Nephron progenitor cell (in vitro differentiated cells): ENCODE data around the gene CREG2.
"Not testable (repeated sequence)": the region's sequence is repeated elsewhere in the genome, so short reads cannot be mapped to it uniquely, and the experiment has no call there.

Source experiments
- DNase-seq: peaks from one replicate; pipeline ENCODE4 v3.0.0; 2021
- H3K27ac Mint-ChIP-seq: 2 replicates; pipeline ENCODE4 v1.8.0; 2021; ENCODE audit warnings: mild to moderate bottlenecking, moderate library complexity, mixed read lengths
- H3K27me3 Mint-ChIP-seq: 2 replicates; pipeline ENCODE4 v1.8.0; 2021; ENCODE audit warnings: mild to moderate bottlenecking, low read depth, mixed read lengths; ENCODE audit not compliant: poor library complexity
- H3K36me3 Mint-ChIP-seq: 2 replicates; pipeline ENCODE4 v1.8.0; 2021; ENCODE audit warnings: low read depth, mixed read lengths
- H3K4me1 Mint-ChIP-seq: 2 replicates; pipeline ENCODE4 v1.8.0; 2021; ENCODE audit warnings: mixed read lengths
- H3K4me3 Mint-ChIP-seq: 2 replicates; pipeline ENCODE4 v1.8.0; 2021; ENCODE audit warnings: mild to moderate bottlenecking, moderate library complexity, mixed read lengths
- H3K9me3 Mint-ChIP-seq: 2 replicates; pipeline ENCODE4 v1.8.0; 2021; ENCODE audit warnings: mild to moderate bottlenecking, moderate library complexity, mixed read lengths
- TF ChIP-seq, protein P1 (sequence below): fragments of 200-600 bp; sonication (generic); IDR thresholded peaks from 2 replicates; pipeline ENCODE4 v1.5.0; 2021; ENCODE audit warnings: antibody characterized with exemption

The CREG2 gene

DNA sequence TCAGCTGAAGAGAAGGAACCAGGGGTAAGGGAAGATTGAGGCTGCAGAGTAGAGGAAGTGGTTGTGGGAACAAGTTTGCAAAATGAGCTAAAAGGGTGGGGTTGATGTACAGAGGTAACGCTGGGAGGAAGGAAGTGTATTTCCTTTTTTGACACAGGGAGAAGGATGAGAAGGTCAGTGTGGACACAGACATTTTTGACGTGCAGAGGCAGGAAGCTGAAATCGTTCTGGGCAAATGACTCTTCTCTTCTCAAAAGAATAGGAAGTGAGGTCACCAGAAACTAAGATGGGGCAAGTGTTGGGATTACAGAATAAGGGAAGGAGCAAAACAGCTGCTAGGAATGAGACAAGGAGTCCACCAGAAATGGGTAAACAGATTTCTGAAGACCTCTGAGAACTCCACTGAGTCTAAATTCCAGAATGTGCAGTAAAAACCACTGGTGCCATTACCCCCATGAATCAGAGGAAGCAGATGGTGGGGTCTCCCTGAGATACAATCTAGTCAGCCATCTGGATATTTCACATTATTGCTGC, 58.8 kb downstream of the CREG2 start:
- DNase-seq: no peak
- no peak overlapping the region for H3K27ac Mint-ChIP-seq
- no peak overlapping the region for H3K4me3 Mint-ChIP-seq
- H3K36me3 Mint-ChIP-seq: no peaks in the 10 kb centered on the region
- TF ChIP-seq, protein P1, sequence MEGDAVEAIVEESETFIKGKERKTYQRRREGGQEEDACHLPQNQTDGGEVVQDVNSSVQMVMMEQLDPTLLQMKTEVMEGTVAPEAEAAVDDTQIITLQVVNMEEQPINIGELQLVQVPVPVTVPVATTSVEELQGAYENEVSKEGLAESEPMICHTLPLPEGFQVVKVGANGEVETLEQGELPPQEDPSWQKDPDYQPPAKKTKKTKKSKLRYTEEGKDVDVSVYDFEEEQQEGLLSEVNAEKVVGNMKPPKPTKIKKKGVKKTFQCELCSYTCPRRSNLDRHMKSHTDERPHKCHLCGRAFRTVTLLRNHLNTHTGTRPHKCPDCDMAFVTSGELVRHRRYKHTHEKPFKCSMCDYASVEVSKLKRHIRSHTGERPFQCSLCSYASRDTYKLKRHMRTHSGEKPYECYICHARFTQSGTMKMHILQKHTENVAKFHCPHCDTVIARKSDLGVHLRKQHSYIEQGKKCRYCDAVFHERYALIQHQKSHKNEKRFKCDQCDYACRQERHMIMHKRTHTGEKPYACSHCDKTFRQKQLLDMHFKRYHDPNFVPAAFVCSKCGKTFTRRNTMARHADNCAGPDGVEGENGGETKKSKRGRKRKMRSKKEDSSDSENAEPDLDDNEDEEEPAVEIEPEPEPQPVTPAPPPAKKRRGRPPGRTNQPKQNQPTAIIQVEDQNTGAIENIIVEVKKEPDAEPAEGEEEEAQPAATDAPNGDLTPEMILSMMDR: no peak
- peaks cover 5% of the 10 kb centered on the region for H3K9me3 Mint-ChIP-seq
- peaks cover 19% of the 10 kb centered on the region for H3K4me1 Mint-ChIP-seq
- no peaks in the 10 kb centered on the region for H3K27me3 Mint-ChIP-seq

DNA sequence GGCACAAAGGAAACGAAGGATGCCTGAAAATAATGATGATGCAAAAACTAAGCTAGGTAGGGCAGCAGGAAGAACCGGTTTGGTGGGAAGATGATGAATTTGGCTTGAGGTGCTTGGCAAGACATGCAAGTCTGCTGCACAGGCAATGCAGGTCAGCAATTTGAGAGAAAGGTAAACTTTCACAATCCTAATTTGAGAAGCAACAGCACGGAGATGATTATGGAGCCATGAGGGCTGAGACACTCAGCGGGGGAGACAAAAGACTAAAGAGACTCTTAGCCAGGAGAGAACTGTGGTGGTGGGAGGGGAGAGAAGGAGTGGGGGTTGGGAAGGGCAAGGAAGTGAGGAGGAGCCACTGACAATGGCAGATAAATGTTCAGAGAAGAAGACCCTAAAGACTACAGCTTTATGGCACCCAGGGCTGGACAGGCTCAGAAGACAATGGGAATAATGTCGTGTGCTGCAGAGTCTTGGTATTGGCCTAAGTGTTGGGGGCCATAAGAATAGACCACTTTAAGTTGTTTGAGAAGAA, 59.4 kb downstream of the CREG2 start:
- H3K36me3 Mint-ChIP-seq: no peaks in the 10 kb centered on the region
- H3K27ac Mint-ChIP-seq: no peak overlapping the region
- DNase-seq: no peak
- peaks cover 14% of the 10 kb centered on the region for H3K4me1 Mint-ChIP-seq
- TF ChIP-seq, protein P1: no peak
- H3K27me3 Mint-ChIP-seq: no peaks in the 10 kb centered on the region
- peaks cover 5% of the 10 kb centered on the region for H3K9me3 Mint-ChIP-seq
- no peak overlapping the region for H3K4me3 Mint-ChIP-seq

DNA sequence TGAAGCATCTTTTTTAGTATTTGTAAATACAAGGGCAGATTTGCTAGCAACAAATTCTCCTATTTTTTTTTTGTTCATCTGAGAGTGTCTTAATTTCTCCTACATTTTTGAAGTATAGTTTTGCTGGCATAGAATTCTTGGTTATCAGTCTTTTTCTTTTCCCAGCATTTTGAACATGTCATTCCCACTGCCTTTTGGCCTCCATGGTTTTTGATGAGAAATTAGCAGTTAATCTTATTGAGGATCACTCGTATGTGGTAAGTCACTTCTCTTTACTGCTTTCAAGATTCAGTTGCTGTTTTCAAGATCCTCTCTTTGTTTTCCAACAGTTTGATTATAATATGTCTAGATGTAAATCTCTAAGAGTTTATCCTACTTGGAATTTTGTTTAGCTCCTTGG, 61.9 kb downstream of the CREG2 start:
- H3K4me3 Mint-ChIP-seq: no peak overlapping the region
- peaks cover 7% of the 10 kb centered on the region for H3K9me3 Mint-ChIP-seq
- H3K4me1 Mint-ChIP-seq: peaks cover 7% of the 10 kb centered on the region
- DNase-seq: no peak
- H3K27me3 Mint-ChIP-seq: no peaks in the 10 kb centered on the region
- TF ChIP-seq, protein P1: no peak
- H3K36me3 Mint-ChIP-seq: no peaks in the 10 kb centered on the region
- no peak overlapping the region for H3K27ac Mint-ChIP-seq

DNA sequence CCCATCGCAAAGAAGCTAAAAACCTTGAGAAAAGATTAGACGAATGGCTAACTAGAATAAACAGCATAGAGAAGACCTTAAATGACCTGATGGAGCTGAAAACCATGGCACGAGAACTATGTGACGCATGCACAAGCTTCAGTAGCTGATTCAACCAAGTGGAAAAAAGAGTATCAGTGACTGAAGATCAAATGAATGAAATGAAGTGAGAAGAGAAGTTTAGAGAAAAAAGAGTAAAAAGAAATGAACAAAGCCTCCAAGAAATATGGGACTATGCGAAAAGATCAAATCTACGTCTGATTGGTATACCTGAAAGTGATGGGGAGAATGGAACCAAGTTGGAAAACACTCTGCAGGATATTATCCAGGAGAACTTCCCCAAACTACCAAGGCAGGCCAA, 70.7 kb downstream of the CREG2 start:
- not testable (repeated sequence) for DNase-seq, H3K4me1 Mint-ChIP-seq, H3K36me3 Mint-ChIP-seq, H3K4me3 Mint-ChIP-seq, H3K27ac Mint-ChIP-seq
- Mint-ChIP-seq H3K27me3 (peaks cover 11% of the 10 kb centered on the region), H3K9me3 (peaks cover 37% of the 10 kb centered on the region)

DNA sequence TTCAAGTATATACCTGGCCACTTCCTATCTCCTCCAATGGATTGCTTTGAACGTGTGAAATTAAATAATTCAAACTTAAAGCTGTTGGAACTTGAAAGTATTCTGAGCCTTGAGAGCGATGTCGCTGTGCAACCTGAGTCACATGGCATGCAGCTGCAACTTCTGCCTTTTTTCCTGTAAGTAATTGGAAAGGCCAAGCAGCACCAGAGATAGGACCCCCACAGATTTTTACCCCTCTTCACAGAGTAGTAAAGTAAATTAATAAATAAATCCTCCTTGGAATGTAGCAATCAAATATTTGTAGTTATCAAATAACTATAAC, 75.6 kb downstream of the CREG2 start:
- Mint-ChIP-seq H3K27me3 (peaks cover 8% of the 10 kb centered on the region), H3K4me1 (peaks cover 26% of the 10 kb centered on the region), H3K4me3 (no peak overlapping the region), H3K27ac (no peak overlapping the region), H3K36me3 (peaks cover 1% of the 10 kb centered on the region), H3K9me3 (peaks cover 6% of the 10 kb centered on the region)
- DNase-seq: no peak
- TF ChIP-seq, protein P1: no peak

DNA sequence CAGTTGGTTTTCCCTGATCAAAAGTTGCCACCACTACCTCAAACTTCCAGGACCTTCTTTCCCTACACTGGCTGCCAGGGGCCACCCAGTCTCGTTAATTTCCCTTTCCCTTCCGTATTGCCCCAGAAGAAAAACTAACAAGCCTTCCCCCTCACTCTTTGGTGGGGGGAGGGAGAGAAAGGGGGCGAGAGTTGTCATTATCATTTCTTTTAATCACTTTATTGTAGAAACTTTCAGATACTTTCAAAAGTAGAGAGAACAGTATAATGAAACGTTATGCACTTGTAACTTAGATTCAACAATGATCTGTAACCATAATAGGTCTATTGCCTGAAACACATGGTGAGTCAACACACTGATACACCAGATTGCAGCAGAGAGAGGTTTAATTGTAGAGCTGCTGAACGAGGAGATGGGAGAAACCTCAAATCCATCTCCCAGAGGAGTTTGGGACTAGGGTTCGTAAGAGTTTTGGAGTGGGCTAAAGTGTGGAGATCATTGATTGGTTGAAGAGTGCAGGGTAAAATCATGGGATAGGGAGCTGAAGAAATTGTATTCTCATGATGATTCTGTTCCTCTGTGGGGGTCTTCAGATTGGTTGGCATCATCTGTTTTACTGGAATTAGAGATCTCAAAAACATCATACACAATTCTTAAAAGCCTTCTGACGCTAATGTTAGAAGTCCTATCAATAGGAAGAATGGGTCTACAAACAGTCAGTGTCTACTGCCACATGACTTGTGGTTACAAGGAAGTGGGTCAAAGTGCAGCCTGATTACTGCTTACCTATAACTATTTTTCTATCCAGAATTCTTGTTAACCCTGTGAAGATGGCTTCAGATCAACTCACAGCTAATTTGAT, 76.2 kb downstream of the CREG2 start:
- Mint-ChIP-seq H3K27me3 (peaks cover 5% of the 10 kb centered on the region), H3K4me1 (peaks cover 32% of the 10 kb centered on the region), H3K36me3 (peaks cover 6% of the 10 kb centered on the region), H3K4me3 (no peak overlapping the region), H3K27ac (no peak overlapping the region), H3K9me3 (peaks cover 3% of the 10 kb centered on the region)
- TF ChIP-seq, protein P1: no peak
- DNase-seq: no peak
